HEK293 (cell line): ENCODE results near the gene CAB39.

Experiments
- CTCF ChIA-PET: fragments of 350-600 bp; formaldehyde crosslinking; extraction: SDS; loops from one replicate; lab custom pipeline; 2021; ENCODE audit warnings: antibody characterized with exemption; lab: Yijun Ruan, JAX
- POLR2A ChIA-PET: fragments of 300-600 bp; formaldehyde crosslinking; extraction: SDS; loops from one replicate; lab custom pipeline; 2020; ENCODE audit warnings: antibody characterized with exemption, inconsistent platforms; lab: Yijun Ruan, JAX
- H3K27ac ChIP-seq: fragments of 200-500 bp; sonication (Bioruptor generic); 2 replicates; pipeline ENCODE4 v1.5.1; 2014; ENCODE audit warnings: low read depth, low read length, control low read depth, inconsistent platforms; ENCODE audit errors: extremely low read depth
- H3K36me3 ChIP-seq, 2 experiments: fragments of 200-500 bp in 1 of 2; sonication (Bioruptor generic) in 1 of 2; 1 replicate in 1 of 2; 2 replicates in 1 of 2; pipeline ENCODE4 v1.5.1; 2014 to 2017; ENCODE audit warnings: inconsistent platforms in 2 of 2, low read length in 2 of 2; ENCODE audit not compliant: control insufficient read depth in 2 of 2, insufficient read depth in 1 of 2
- H3K4me1 ChIP-seq: fragments of 200-500 bp; sonication (Bioruptor generic); 2 replicates; pipeline ENCODE4 v1.5.1; 2014; ENCODE audit warnings: mild to moderate bottlenecking, low read length, inconsistent platforms; ENCODE audit not compliant: control insufficient read depth, insufficient read depth
- H3K4me3 ChIP-seq: 2 replicates; pipeline ENCODE4 v1.5.1; 2011; ENCODE audit warnings: low read depth, mild to moderate bottlenecking, control low read depth, low read length, moderate library complexity
- H3K9me3 ChIP-seq: fragments of 200-500 bp; sonication (Bioruptor generic); 2 replicates; pipeline ENCODE4 v1.5.1; 2014; ENCODE audit warnings: low read depth, low read length, inconsistent platforms; ENCODE audit not compliant: control insufficient read depth, insufficient read depth
- FEZF1 ChIP-seq: fragments of 450-650 bp; formaldehyde crosslinking; IDR thresholded peaks from 2 replicates; pipeline ENCODE4 v1.5.1; 2016; ENCODE audit warnings: missing biosample characterization, missing genetic modification characterization
- KLF10 ChIP-seq: fragments of 450-650 bp; IDR thresholded peaks from 2 replicates; pipeline ENCODE4 v1.5.1; 2018; ENCODE audit warnings: missing biosample characterization, mild to moderate bottlenecking, missing genetic modification characterization
- OVOL3 ChIP-seq: fragments of 450-650 bp; formaldehyde crosslinking; IDR thresholded peaks from 2 replicates; pipeline ENCODE4 v1.5.1; 2016; ENCODE audit warnings: missing biosample characterization, missing genetic modification characterization
- PATZ1 ChIP-seq: fragments of 450-650 bp; formaldehyde crosslinking; IDR thresholded peaks from 2 replicates; pipeline ENCODE4 v1.5.1; 2016; ENCODE audit warnings: missing biosample characterization, missing genetic modification characterization
- PBX3 ChIP-seq: sonication (generic); formaldehyde crosslinking; IDR thresholded peaks from 2 replicates; pipeline ENCODE4 v1.8.1; 2022; ENCODE audit warnings: mild to moderate bottlenecking, moderate library complexity, missing genetic modification reagents
- PRDM6 ChIP-seq: fragments of 450-650 bp; formaldehyde crosslinking; IDR thresholded peaks from 2 replicates; pipeline ENCODE4 v1.5.1; 2017; ENCODE audit warnings: missing biosample characterization, missing genetic modification characterization
- SCRT2 ChIP-seq: fragments of 450-650 bp; formaldehyde crosslinking; IDR thresholded peaks from 2 replicates; pipeline ENCODE4 v1.5.1; 2016; ENCODE audit warnings: missing biosample characterization, missing genetic modification characterization
- ZBTB26 ChIP-seq: fragments of 450-650 bp; formaldehyde crosslinking; optimal IDR thresholded peaks from 2 replicates; pipeline ENCODE3; 2016; ENCODE audit warnings: missing biosample characterization, mild to moderate bottlenecking, missing genetic modification characterization
- ZBTB44 ChIP-seq: fragments of 450-650 bp; IDR thresholded peaks from 2 replicates; pipeline ENCODE4 v1.5.1; 2018; ENCODE audit warnings: missing biosample characterization, mild to moderate bottlenecking, missing genetic modification characterization
- ZFP69B ChIP-seq: fragments of 450-650 bp; formaldehyde crosslinking; IDR thresholded peaks from 2 replicates; pipeline ENCODE4 v1.5.1; 2016; ENCODE audit warnings: missing biosample characterization, missing genetic modification characterization
- ZNF146 ChIP-seq: fragments of 450-650 bp; formaldehyde crosslinking; IDR thresholded peaks from 2 replicates; pipeline ENCODE4 v1.5.1; 2016; ENCODE audit warnings: missing biosample characterization, missing genetic modification characterization
- ZNF155 ChIP-seq: fragments of 450-650 bp; formaldehyde crosslinking; IDR thresholded peaks from 2 replicates; pipeline ENCODE4 v1.5.1; 2016; ENCODE audit warnings: missing biosample characterization, missing genetic modification characterization
- ZNF223 ChIP-seq: fragments of 450-650 bp; formaldehyde crosslinking; IDR thresholded peaks from 2 replicates; pipeline ENCODE4 v1.5.1; 2016; ENCODE audit warnings: missing biosample characterization, missing genetic modification characterization
- ZNF280D ChIP-seq: fragments of 450-650 bp; formaldehyde crosslinking; IDR thresholded peaks from 2 replicates; pipeline ENCODE4 v1.5.1; 2016; ENCODE audit warnings: missing biosample characterization, missing genetic modification characterization
- ZNF354C ChIP-seq: fragments of 450-650 bp; formaldehyde crosslinking; IDR thresholded peaks from 2 replicates; pipeline ENCODE4 v1.5.1; 2016; ENCODE audit warnings: missing biosample characterization, missing genetic modification characterization, low read depth, borderline replicate concordance
- ZNF404 ChIP-seq: fragments of 450-650 bp; formaldehyde crosslinking; IDR thresholded peaks from 2 replicates; pipeline ENCODE4 v1.5.1; 2017; ENCODE audit warnings: missing biosample characterization, missing genetic modification characterization
- ZNF529 ChIP-seq: fragments of 450-650 bp; formaldehyde crosslinking; IDR thresholded peaks from 2 replicates; pipeline ENCODE4 v1.5.1; 2017; ENCODE audit warnings: missing genetic modification characterization, missing biosample characterization; ENCODE audit not compliant: insufficient replicate concordance
- ZNF530 ChIP-seq: fragments of 450-650 bp; formaldehyde crosslinking; IDR thresholded peaks from 2 replicates; pipeline ENCODE4 v1.5.1; 2016; ENCODE audit warnings: low read depth, missing biosample characterization, missing genetic modification characterization
- ZNF768 ChIP-seq: fragments of 450-650 bp; formaldehyde crosslinking; IDR thresholded peaks from 2 replicates; pipeline ENCODE4 v1.5.1; 2018; ENCODE audit warnings: missing biosample characterization, mild to moderate bottlenecking, missing genetic modification characterization
- ZNF837 ChIP-seq: fragments of 450-650 bp; formaldehyde crosslinking; IDR thresholded peaks from 2 replicates; pipeline ENCODE4 v1.5.1; 2016; ENCODE audit warnings: missing biosample characterization, missing genetic modification characterization
- ZSCAN23 ChIP-seq: fragments of 450-650 bp; formaldehyde crosslinking; IDR thresholded peaks from 2 replicates; pipeline ENCODE4 v1.5.1; 2016; ENCODE audit warnings: missing biosample characterization, missing genetic modification characterization
- ZXDB ChIP-seq: fragments of 450-650 bp; formaldehyde crosslinking; IDR thresholded peaks from 2 replicates; pipeline ENCODE4 v1.5.1; 2016; ENCODE audit warnings: missing biosample characterization, missing genetic modification characterization

Gene CAB39

GRCh38 chr2:230674401-230674800, 38.2 kb upstream of the CAB39 start:
- ChIA-PET CTCF (no interaction called here), POLR2A (no interaction called here)
- H3K4me1 ChIP-seq: no peaks in the 10 kb centered on the region
- H3K27ac ChIP-seq: no peak overlapping the region
- no peaks in the 10 kb centered on the region for H3K36me3 ChIP-seq
- no peaks in the 10 kb centered on the region for H3K9me3 ChIP-seq
- H3K4me3 ChIP-seq: no peak overlapping the region
- TF ChIP-seq ZBTB44 (tag by site-specific recombination) (no peak), ZNF404 (tag by site-specific recombination) (no peak), ZSCAN23 (tag by site-specific recombination) (no peak), ZNF146 (no peak), ZXDB (tag by site-specific recombination) (no peak), PATZ1 (tag by site-specific recombination) (no peak), ZNF837 (no peak), FEZF1 (tag by site-specific recombination) (no peak), KLF10 (tag by site-specific recombination) (no peak), OVOL3 (tag by site-specific recombination) (no peak), ZNF530 (tag by site-specific recombination) (no peak), ZNF280D (no peak), ZFP69B (tag by site-specific recombination) (no peak), PRDM6 (tag by site-specific recombination) (no peak), ZNF354C (tag by site-specific recombination) (no peak), ZNF223 (tag by site-specific recombination) (no peak)

- TF ChIP-seq PBX3 (CRISPR knock-in tag) (no peak), ZNF768 (no peak), SCRT2 (tag by site-specific recombination) (no peak), ZNF155 (tag by site-specific recombination) (no peak), ZNF529 (tag by site-specific recombination) (no peak), ZBTB26 (tag by site-specific recombination) (no peak)
- no peaks in the 10 kb centered on the region for H3K36me3 ChIP-seq
- CTCF ChIA-PET: interaction anchor here (1.0 kb wide), 1 partner anchor 23 kb away, joined by 4 read pairs; no protein-coding TSS in a partner anchor
- POLR2A ChIA-PET: no interaction called here
- H3K27ac ChIP-seq: no peak overlapping the region
- no peaks in the 10 kb centered on the region for H3K4me1 ChIP-seq
- H3K9me3 ChIP-seq: no peaks in the 10 kb centered on the region
- no peak overlapping the region for H3K4me3 ChIP-seq
Measured at GRCh38 chr2:230674966-230675672, 37.5 kb upstream of the CAB39 start.
